Heart left ventricle (tissue), 16 donors: Measurements from ENCODE around the gene DNAAF3. TPM values are rescaled to one million over a fixed set of nuclear protein-coding genes. Genes with fewer than 3 reads are reported as not detected.

Experiments used
- ATAC-seq, 4 donors: fragments of 200-7000 bp; cut with Tn5 transposase; one replicate each; pipeline ENCODE4 v1.9.1; 2020 to 2022; ENCODE audit warnings: moderate library complexity in 4 of 4, mild to moderate bottlenecking in 3 of 4, moderate number of reproducible peaks in 1 of 4
- DNase-seq, 5 donors: peaks; one replicate each; pipeline ENCODE4 v3.0.0-alpha.2; 2020
- H3K27ac ChIP-seq, 12 donors: fragments of 200-600 bp; sonication (generic) in 4 of 12; one replicate each; pipeline versions ENCODE4 v1.5.0 to v1.8.0; 2016 to 2022; ENCODE audit warnings: mild to moderate bottlenecking in 2 of 12
- H3K27me3 ChIP-seq, 9 donors: fragments of 200-600 bp; sonication (generic) in 2 of 9; one replicate each; pipeline versions ENCODE4 v1.5.1 to v1.8.0; 2016 to 2022; ENCODE audit warnings: mild to moderate bottlenecking in 3 of 9
- H3K36me3 ChIP-seq, 9 donors: fragments of 200-600 bp; sonication (generic) in 2 of 9; one replicate each; pipeline versions ENCODE4 v1.5.0 to v1.8.0; 2018 to 2022; ENCODE audit warnings: mild to moderate bottlenecking in 2 of 9
- H3K4me1 ChIP-seq, 12 donors: fragments of 200-600 bp; sonication (generic) in 4 of 12; one replicate each; pipeline versions ENCODE4 v1.5.0 to v1.8.0; 2016 to 2022; ENCODE audit warnings: mild to moderate bottlenecking in 3 of 12
- H3K4me3 ChIP-seq, 12 donors: fragments of 200-600 bp; sonication (generic) in 4 of 12; one replicate each; pipeline versions ENCODE4 v1.5.0 to v1.8.0; 2017 to 2022; ENCODE audit warnings: mild to moderate bottlenecking in 9 of 12, moderate library complexity in 4 of 12
- H3K9me3 ChIP-seq, 12 donors: fragments of 200-600 bp; sonication (generic) in 4 of 12; one replicate each; pipeline versions ENCODE4 v1.5.0 to v1.8.0; 2016 to 2022; ENCODE audit warnings: mild to moderate bottlenecking in 1 of 12
- CTCF ChIP-seq, 12 donors: fragments of 200-600 bp; sonication (generic) in 4 of 12; IDR thresholded peaks; one replicate each; pipeline versions ENCODE4 v1.5.0 to v1.8.0; 2018 to 2022; ENCODE audit warnings: antibody characterized with exemption in 12 of 12, mild to moderate bottlenecking in 5 of 12
- POLR2A ChIP-seq, 2 donors: fragments of 450-650 bp; IDR thresholded peaks; one replicate each; pipeline ENCODE4 v1.6.1; 2017; ENCODE audit warnings: antibody characterized with exemption in 2 of 2, mild to moderate bottlenecking in 2 of 2, moderate library complexity in 2 of 2
- WGBS, 4 donors: extraction: QIAGEN DNeasy Blood & Tissue Kit in 2 of 4; methylation state at CpG; one replicate each; pipeline versions ENCODE4 v1.1.5 to v1.1.7; 2013 to 2018; 5-methylcytosine and 5-hydroxymethylcytosine counted together
- intact Hi-C, 10 donors: fragments of 100-400 bp; cut with DNase I; formaldehyde crosslinking; loops; one replicate each; pipeline versions ENCODE4 v1.11.1 to v1.14.2; 2022
- polyA plus RNA-seq, 2 donors: library from polyadenylated mRNA; stranded (reverse); fragments of 200-250 nt; gene quantifications; one replicate each; pipeline ENCODE4 v1.2.3, GENCODE V29; 2013
- total RNA-seq, 9 donors: library from RNA; depleted of rRNA in 2 of 9; stranded (reverse); fragments of >200 nt in 2 of 9; fragmentation: NEBNext Ultra II Directional in 3 of 9; extraction: Animal tissue kit (Norgen Biotek cat#: 25700) in 3 of 9; gene quantifications; one replicate each; pipeline versions ENCODE4 v1.1.0 to v1.2.4, GENCODE V29; 2016 to 2023
- donor health status: ischemic (EF 13 %, LVEDD 7.1; RV severe dilation, severe dysfunction).
- donor health status: healthy with polysubstance abuse.
- donor health status: DM: no; HTN: yes; CAD: no.
- donor health status: DM: no; HTN: no; CAD: no.
- donor health status: ischemic (EF 25% LVEDD 6.9; RV normal size, moderate dysfunction).
- donor health status: ischemic (EF 25% LVEDD 5.7; RV mildly dilated, moderate dysfunction).
- donor health status: healthy.
- donor health status: DM: yes; HTN: yes; CAD: no.
- donor health status: ischemic (EF 35%, LVEDD 5.7; RV mildly dilated, moderate dysfunction).
- donor health status: nonischemic (EF 11% LVEDD 7.7; RV severe dilation, severe dysfunction).
- donor health status: DM: yes; HTN: yes; CAD: no.
- donor health status: PGD.
- donor health status: ischemic (EF 29% LVEDD 5.4; RV normal size, mild dysfunction).
- donor health status: nonischemic (EF 23%, LVEDD 6.1; RV moderate dilation, normal function).

The DNAAF3 gene
- total and polyA plus RNA-seq, 11 donors, result 0.56 to 5.7 (median 2.1) TPM

GRCh38 chr19:55209693-55210472 is 43.5 kb upstream of the DNAAF3 start:
- ATAC-seq (peak; percentile 33 to 62 (median 48)), DNase-seq (peak in 1 of 5 donors; percentile 14)
- TF ChIP-seq CTCF (IDR thresholded peaks at IDR 0.05) (no peak), POLR2A (IDR thresholded peaks at IDR 0.05) (no peak)
- H3K4me3 ChIP-seq, result no peak overlapping the region
- H3K9me3 ChIP-seq, result peaks cover 0 to 8% (median 4%) of the 10 kb centered on the region in 12 donors
- H3K27me3 ChIP-seq, result no peaks in the 10 kb centered on the region
- peaks cover 0 to 24% (median 12%) of the 10 kb centered on the region in 12 donors for H3K4me1 ChIP-seq
- intact Hi-C loops, result loop anchor here in 1 of 10 donors (5.0 kb wide), 1 partner anchor 47 kb away; the partner anchor contains the start of gene PPP6R1
- WGBS, 4 donors, result 63 to 67% (median 64%) methylated on average over 17 of the region's 17 CpGs
- no peaks in the 10 kb centered on the region for H3K36me3 ChIP-seq
- peak overlapping the region in 8 of 12 donors; percentile 3 to 73 (median 55) for H3K27ac ChIP-seq

GRCh38 chr19:55208880-55209692 is 42.7 kb upstream of the DNAAF3 start, which contains the start of gene PTPRH:
TSS of gene PTPRH (minus strand) at chr19:55209501. CDS start at chr19:55209433, 68 bp downstream.
- no peaks in the 10 kb centered on the region for H3K27me3 ChIP-seq
- H3K9me3 ChIP-seq, result peaks cover 0 to 8% (median 4%) of the 10 kb centered on the region in 12 donors
- DNase-seq, result peak in 1 of 5 donors; percentile 44
- 57 to 70% (median 66%) methylated on average over 14 to 17 of the region's 18 CpGs for WGBS, 4 donors
- H3K27ac ChIP-seq, result peak within 1 kb of the TSS in 8 of 12 donors; percentile 3 to 73 (median 55)
- intact Hi-C loops, result no loop called here
- H3K36me3 ChIP-seq, result no peaks in the 10 kb centered on the region
- peaks cover 0 to 24% (median 12%) of the 10 kb centered on the region in 12 donors for H3K4me1 ChIP-seq
- TF ChIP-seq CTCF (IDR thresholded peaks at IDR 0.05) (no peak), POLR2A (IDR thresholded peaks at IDR 0.05) (no peak)
- no peak within 1 kb of the TSS for H3K4me3 ChIP-seq
- no peak for ATAC-seq

DNA sequence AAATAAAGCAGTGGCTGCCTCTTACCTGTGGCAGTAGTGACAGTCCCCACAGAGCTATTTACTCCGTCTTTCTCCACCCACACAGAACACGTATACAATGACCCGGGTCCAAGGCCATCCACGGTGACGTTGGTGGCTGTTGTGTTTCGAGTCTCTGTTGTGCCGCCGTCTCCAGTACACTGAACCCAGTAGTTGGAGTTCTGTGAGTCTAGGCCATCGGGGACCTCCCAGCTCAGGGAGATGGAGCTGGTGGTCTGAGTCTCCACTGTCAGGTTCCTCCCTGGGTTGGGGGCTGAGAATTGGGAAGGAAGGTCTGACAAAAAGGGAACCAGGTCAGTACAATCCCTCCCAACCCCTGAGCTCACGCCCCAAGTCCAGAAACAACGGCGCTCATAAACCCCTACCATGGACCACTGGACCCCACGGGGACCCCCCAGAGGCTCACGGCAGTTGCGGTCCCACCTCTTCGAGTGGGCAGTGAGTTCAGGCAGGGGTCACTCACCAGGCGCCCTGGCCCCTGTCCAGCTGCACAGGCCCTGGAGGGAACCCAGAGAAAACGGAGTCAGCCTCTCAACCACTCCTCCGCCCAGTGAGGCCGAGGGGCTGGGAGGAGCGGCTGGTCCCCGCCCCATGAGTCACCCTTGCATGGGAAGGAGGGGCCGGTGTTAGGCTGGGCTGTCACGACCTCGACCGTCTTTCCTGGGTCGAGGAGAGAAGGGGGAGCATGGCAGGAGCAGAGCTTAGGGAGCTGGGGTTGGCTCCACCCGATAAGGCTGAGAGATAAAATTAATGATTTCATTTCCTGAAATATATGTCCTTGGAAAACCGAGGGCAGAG is 40.5 kb upstream of the DNAAF3 start:
- Histone ChIP-seq H3K4me3 (peak overlapping the region in 9 of 12 donors; percentile 11 to 48 (median 37)), H3K4me1 (peaks cover 0 to 24% (median 12%) of the 10 kb centered on the region in 12 donors), H3K27ac (peak overlapping the region in 5 of 12 donors; percentile 17 to 67 (median 43)), H3K36me3 (no peaks in the 10 kb centered on the region), H3K27me3 (no peaks in the 10 kb centered on the region), H3K9me3 (peaks cover 0 to under 1% (median 0%) of the 10 kb centered on the region in 12 donors)
- intact Hi-C loops, result no loop called here
- peak in 1 of 2 donors; percentile 14 for TF ChIP-seq POLR2A (IDR thresholded peaks at IDR 0.05)
- no peak for TF ChIP-seq CTCF (IDR thresholded peaks at IDR 0.05)
- DNase-seq, result peak; percentile 79 to 92 (median 86)
- ATAC-seq, result peak; percentile 90 to 97 (median 96)
- WGBS, 4 donors, result 27 to 36% (median 33%) methylated on average over 23 to 29 of the region's 29 CpGs
